Choroid plexus epithelial cell (primary cell): ENCODE data around the gene AKR1B15.
A peak's percentile ranks its signal among the peaks of the same experiment; 100 is the strongest.

Source experiments
- DNase-seq: peaks from one replicate; pipeline ENCODE4 v3.0.0-alpha.2; 2010; ENCODE audit warnings: low read depth
- H3K4me3 ChIP-seq: 2 replicates; pipeline ENCODE4 v1.5.1; 2011; ENCODE audit warnings: low read depth, mild to moderate bottlenecking, control low read depth, low read length, moderate library complexity
- TF ChIP-seq, protein P1 (sequence below): conservative IDR thresholded peaks from 2 replicates; pipeline ENCODE4 v1.5.1; 2011; ENCODE audit warnings: low read depth, mild to moderate bottlenecking, control low read depth, inconsistent platforms, low read length, moderate library complexity

AKR1B15 gene

DNA sequence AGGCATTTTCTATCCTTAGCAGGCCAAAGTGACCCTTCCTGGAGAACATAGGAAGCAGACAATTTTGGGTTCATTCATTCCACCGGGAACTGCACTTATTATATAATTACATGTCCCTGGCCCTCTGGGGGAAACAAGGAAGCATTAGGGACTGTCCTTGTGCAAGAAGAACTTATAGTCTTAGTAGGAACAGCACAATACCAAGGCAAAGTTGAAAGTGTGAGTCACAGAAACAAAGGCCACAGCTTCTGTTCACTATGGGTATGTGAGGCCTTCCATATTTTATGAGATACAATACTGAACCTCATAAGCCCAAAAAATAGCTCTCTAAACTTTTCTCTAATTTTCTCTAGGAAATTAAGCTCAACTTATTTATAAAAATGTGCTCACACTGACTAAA lies 39.9 kb upstream of the AKR1B15 start:
- TF ChIP-seq, protein P1, sequence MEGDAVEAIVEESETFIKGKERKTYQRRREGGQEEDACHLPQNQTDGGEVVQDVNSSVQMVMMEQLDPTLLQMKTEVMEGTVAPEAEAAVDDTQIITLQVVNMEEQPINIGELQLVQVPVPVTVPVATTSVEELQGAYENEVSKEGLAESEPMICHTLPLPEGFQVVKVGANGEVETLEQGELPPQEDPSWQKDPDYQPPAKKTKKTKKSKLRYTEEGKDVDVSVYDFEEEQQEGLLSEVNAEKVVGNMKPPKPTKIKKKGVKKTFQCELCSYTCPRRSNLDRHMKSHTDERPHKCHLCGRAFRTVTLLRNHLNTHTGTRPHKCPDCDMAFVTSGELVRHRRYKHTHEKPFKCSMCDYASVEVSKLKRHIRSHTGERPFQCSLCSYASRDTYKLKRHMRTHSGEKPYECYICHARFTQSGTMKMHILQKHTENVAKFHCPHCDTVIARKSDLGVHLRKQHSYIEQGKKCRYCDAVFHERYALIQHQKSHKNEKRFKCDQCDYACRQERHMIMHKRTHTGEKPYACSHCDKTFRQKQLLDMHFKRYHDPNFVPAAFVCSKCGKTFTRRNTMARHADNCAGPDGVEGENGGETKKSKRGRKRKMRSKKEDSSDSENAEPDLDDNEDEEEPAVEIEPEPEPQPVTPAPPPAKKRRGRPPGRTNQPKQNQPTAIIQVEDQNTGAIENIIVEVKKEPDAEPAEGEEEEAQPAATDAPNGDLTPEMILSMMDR: no peak
- H3K4me3 ChIP-seq: no peak overlapping the region
- no peak for DNase-seq

- peak; percentile 25 for DNase-seq
- no peak overlapping the region for H3K4me3 ChIP-seq
- TF ChIP-seq, protein P1: no peak
Observed at GRCh38 chr7:134510646-134511045, 38.3 kb upstream of the AKR1B15 start.

GRCh38 chr7:134512271-134512670 lies 36.6 kb upstream of the AKR1B15 start:
- H3K4me3 ChIP-seq: no peak overlapping the region
- TF ChIP-seq, protein P1: no peak
- DNase-seq: no peak

DNA sequence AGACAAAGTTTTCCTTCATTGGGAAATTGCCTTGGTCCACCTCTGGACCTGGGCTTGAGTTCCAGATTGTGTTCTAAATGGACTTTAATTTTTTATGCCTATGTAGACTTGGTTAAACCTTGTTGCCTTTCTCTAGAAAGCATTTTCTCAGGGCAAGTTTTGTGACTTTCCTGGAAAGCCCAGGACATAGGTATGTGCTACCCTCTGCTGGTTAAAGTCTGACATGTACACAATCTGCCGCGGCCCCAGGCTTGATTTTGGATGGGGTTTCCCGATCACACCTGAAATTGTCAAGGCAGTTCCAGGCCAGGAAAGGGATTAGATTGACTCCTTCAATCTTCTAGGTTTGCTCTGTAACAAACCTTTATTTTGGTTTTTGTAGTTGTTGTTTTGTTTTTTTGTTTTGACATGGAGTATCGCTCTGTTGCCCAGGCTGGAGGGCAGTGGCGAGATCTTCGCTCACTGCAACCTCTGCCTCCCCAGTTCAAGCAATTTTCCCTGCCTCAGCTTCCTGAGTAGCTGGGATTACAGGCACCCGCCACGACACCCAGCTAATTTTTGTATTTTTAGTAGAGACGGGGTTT lies 35.6 kb upstream of the AKR1B15 start:
- peak; percentile 71 for DNase-seq
- TF ChIP-seq, protein P1: peak; percentile 82
- no peak overlapping the region for H3K4me3 ChIP-seq

DNA sequence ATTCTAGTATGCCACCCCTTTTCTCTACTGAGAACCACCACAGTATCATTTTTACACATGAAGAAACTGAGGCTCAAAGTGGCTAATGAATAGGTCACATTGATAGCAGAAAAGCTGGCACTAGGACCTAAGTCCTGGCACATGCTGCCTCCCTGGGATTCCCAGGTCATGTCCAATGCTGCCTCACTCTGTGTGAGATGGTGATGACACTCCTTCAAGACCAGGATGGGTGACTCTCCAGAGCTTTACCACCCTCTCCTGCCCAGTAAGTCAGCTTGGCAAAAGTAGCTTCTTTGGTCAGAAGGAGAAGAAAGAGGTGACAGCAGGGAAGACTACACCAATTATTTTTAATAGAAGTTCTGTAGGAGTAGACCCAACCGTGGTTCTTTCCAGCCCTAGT lies 34.8 kb upstream of the AKR1B15 start:
- DNase-seq: no peak
- no peak overlapping the region for H3K4me3 ChIP-seq

GRCh38 chr7:134514663-134515062 lies 34.2 kb upstream of the AKR1B15 start:
- DNase-seq: peak; percentile 89
- H3K4me3 ChIP-seq: no peak overlapping the region
- TF ChIP-seq, protein P1: peak; percentile 71

More for the DNA sequence above, 34.8 kb upstream of the AKR1B15 start:
- TF ChIP-seq, protein P1: no peak
